Measurements from ENCODE around the gene MTHFD2L. TPM values are rescaled to one million over a fixed set of nuclear protein-coding genes. Genes with fewer than 3 reads are reported as not detected.

MTHFD2L gene
- total and polyA plus RNA-seq, 2 donors (not counting 3 experiments of a cell fraction or from before 2014, with no cell fraction given), result 6.9 to 15.2 TPM

DNA sequence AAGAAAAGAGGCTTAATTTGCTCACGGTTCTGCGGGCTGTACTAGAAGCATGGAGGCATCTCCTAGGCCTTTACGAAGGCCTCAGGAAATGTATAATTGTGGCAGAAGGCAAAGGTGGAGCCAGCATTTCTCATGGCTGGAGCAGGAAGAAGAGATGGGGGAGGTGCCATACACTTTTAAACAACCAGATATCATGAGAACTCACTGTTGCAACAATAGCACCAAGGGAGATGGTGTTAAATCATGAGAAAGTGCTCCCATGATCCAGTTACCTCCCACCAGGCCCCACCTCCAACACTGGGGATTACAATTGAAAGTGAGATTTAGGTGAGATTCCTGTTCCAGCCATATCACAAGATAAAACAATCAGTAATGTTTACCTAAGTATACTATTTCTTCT is 45.5 kb downstream of the MTHFD2L start:
- no peak overlapping the region for H3K4me3 ChIP-seq (replicated peaks in 1 of 3; ENCODE audit: insufficient read depth in 1 of 3, low read depth in 1 of 3, low read length in 3 of 3)
- DNase-seq (ENCODE audit: low read depth, low spot score) (no peak), FAIRE-seq (no peak)
- H2AFZ ChIP-seq (ENCODE audit: low read depth, low read length), result no peak overlapping the region
- H3K79me2 ChIP-seq (ENCODE audit: control insufficient read depth, insufficient read depth, low read length), result no peaks in the 10 kb centered on the region
- no peak overlapping the region for H3K27ac ChIP-seq (ENCODE audit: insufficient read depth, low read depth, low read length)
- H3K36me3 ChIP-seq (ENCODE audit: control insufficient read depth in 2 of 2, extremely low read depth in 1 of 2, insufficient read depth in 2 of 2, low read length in 2 of 2), result no peaks in the 10 kb centered on the region
- ChIA-PET CTCF (no interaction called here), POLR2A (no interaction called here)
- H4K20me1 ChIP-seq (replicated peaks; ENCODE audit: control insufficient read depth, extremely low read depth, insufficient read depth, low read length), result no peaks in the 10 kb centered on the region
- H3K27me3 ChIP-seq (ENCODE audit: control insufficient read depth in 2 of 2, insufficient read depth in 2 of 2, low read length in 2 of 2), result no peaks in the 10 kb centered on the region
- H3K4me1 ChIP-seq (ENCODE audit: control insufficient read depth, extremely low read depth, insufficient read depth, low read length), result no peaks in the 10 kb centered on the region
- no peaks in the 10 kb centered on the region for H3K9me1 ChIP-seq (replicated peaks; ENCODE audit: control insufficient read depth, extremely low read depth, insufficient read depth, low read length)
- H3K9ac ChIP-seq (replicated peaks; ENCODE audit: extremely low read depth, insufficient read depth, low read length), result no peak overlapping the region
- dilution Hi-C loops (cut with MboI; ENCODE audit: extremely low pct_ligation_motif_present, low sequenced_read_pairs) (no loop called here), intact Hi-C loops (cut with micrococcal nuclease) (no loop called here)
- TF ChIP-seq EZH2 (IDR thresholded peaks at IDR 0.05; ENCODE audit: borderline replicate concordance, low read depth, low read length, severe bottlenecking) (no peak), JUN (IDR thresholded peaks at IDR 0.05; ENCODE audit: borderline replicate concordance, insufficient read depth, insufficient read length, low read depth) (no peak), MAX (IDR thresholded peaks at IDR 0.05; ENCODE audit: insufficient read depth, insufficient read length) (no peak), POLR2AphosphoS5 (IDR thresholded peaks at IDR 0.05; ENCODE audit: insufficient read depth, low read depth, low read length) (no peak), MYC (IDR thresholded peaks at IDR 0.05; ENCODE audit: low read depth, low read length) (no peak), FOS (IDR thresholded peaks at IDR 0.05; ENCODE audit: borderline replicate concordance, insufficient read depth, low read length) (no peak)
- TF ChIP-seq, protein P1, sequence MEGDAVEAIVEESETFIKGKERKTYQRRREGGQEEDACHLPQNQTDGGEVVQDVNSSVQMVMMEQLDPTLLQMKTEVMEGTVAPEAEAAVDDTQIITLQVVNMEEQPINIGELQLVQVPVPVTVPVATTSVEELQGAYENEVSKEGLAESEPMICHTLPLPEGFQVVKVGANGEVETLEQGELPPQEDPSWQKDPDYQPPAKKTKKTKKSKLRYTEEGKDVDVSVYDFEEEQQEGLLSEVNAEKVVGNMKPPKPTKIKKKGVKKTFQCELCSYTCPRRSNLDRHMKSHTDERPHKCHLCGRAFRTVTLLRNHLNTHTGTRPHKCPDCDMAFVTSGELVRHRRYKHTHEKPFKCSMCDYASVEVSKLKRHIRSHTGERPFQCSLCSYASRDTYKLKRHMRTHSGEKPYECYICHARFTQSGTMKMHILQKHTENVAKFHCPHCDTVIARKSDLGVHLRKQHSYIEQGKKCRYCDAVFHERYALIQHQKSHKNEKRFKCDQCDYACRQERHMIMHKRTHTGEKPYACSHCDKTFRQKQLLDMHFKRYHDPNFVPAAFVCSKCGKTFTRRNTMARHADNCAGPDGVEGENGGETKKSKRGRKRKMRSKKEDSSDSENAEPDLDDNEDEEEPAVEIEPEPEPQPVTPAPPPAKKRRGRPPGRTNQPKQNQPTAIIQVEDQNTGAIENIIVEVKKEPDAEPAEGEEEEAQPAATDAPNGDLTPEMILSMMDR (IDR thresholded peaks at IDR 0.05; ENCODE audit: extremely low read depth in 1 of 2, insufficient read depth in 1 of 2, low read depth in 1 of 2, low read length in 2 of 2), result no peak
- H3K4me2 ChIP-seq (ENCODE audit: insufficient read depth, low read length), result no peak overlapping the region
- no peaks in the 10 kb centered on the region for H3K9me3 ChIP-seq (replicated peaks; ENCODE audit: control insufficient read depth, insufficient read depth, low read length)
- BruUV-seq (replicated peaks), result no TSS peak
